ENCODE measurements around the gene RNF43.

- no peak for TF ChIP-seq CTCF (IDR thresholded peaks at IDR 0.05; ENCODE audit: low read length)
- no peak for TF ChIP-seq EZH2 (IDR thresholded peaks at IDR 0.05; ENCODE audit: borderline replicate concordance, low read length)
Measured at GRCh38 chr17:58394534-58395223, 22.7 kb downstream of the RNF43 start.
